Epidermal melanocyte (primary cell): ENCODE measurements around the gene MYO10.
"Not testable (repeated sequence)": the region's sequence is repeated elsewhere in the genome, so short reads cannot be mapped to it uniquely, and the experiment has no call there.

Source experiments
- DNase-seq: peaks from one replicate; pipeline ENCODE4 v3.0.0; 2011; ENCODE audit warnings: low spot score; ENCODE audit not compliant: insufficient read length

MYO10 gene

DNA sequence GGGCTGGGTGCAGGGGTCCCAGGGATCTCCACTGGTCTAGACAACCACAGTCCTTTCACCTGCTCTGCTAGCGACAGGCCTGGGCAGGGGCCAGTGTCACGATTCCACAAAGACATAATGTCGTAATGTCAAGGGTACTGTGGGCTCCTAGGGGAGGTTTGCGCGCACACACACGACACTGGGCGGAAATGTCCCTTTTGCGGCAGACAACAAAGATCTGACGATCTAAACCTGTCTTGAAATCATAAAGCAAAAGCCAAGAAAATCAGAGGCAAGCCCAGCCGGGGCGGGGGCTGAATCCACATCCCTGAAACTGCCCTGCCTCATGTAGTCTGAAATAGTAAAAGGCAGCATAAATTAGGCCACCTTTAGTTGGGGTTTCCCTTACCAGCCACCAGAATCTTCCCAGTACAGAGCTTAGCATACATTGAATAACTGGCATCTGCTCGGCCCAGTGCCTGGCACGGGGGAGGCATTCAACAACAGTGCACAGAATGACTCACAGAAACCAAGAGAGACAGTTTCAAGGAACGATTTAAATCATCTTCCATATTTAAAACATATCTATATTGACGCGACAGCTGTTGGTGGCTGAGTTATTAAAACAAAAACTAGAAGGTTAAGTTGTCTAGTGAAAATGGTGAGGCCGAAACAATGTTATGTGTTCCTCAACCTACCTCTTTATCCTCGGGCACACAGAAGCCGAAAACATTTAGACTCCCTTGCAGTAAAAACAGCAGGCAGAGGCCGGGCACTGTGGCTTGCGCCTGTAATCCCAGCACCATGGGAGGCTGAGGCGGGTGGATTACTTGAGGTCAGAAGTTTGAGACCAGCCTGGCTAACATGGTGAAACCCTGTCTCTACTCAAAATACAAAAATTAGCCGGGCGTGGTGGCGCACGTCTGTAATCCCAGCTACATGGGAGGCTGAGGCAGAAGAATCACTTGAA, 151.0 kb downstream of the MYO10 start:
- no peak for DNase-seq

- DNase-seq = no peak
Observed at GRCh38 chr5:16784088-16784487, 152.0 kb downstream of the MYO10 start.

- DNase-seq = no peak
Observed at GRCh38 chr5:16781828-16782626, 154.1 kb downstream of the MYO10 start.

GRCh38 chr5:16780325-16780724, 155.8 kb downstream of the MYO10 start:
- DNase-seq = no peak

DNA sequence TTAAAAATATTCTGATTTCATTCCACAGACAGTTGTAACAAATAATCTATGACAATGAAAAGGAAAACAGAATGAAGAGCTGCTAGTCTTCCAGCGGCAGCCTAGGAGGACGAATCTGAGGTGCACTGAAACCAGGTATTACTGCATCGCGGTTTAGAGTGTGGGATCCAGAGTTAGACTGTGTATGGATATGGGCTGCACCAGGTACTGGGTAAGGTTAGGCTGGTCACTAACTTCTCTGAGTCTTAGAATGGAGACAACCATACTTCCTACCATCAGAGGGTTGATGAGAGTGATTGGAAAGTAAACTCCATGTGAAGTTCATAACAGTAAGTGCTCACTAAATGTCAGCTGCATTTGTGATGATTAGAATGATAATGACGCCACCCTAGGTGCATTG, 158.7 kb downstream of the MYO10 start:
- DNase-seq = no peak

GRCh38 chr5:16776611-16777251, 159.4 kb downstream of the MYO10 start:
- DNase-seq = no peak

DNA sequence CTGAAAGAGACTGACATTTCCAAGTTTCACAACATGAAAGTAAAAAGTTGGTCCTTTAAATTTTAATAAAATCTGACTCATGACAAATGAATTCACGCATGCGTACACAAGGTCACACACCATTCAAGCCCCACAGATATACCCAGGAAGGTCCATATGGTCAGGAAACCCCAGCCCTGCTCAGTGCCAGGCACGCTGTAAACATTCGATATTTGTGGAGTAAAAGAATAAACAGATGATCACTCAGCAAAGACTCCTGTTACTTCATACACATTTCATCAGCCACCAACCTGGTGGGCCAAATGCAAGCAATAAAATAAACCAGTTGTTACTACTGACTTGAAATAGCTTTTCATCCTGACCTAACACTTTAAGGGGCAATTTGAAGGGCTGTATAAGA, 161.3 kb downstream of the MYO10 start:
- no peak for DNase-seq

- DNase-seq = no peak
Observed at GRCh38 chr5:16773991-16774390, 162.1 kb downstream of the MYO10 start.

DNA sequence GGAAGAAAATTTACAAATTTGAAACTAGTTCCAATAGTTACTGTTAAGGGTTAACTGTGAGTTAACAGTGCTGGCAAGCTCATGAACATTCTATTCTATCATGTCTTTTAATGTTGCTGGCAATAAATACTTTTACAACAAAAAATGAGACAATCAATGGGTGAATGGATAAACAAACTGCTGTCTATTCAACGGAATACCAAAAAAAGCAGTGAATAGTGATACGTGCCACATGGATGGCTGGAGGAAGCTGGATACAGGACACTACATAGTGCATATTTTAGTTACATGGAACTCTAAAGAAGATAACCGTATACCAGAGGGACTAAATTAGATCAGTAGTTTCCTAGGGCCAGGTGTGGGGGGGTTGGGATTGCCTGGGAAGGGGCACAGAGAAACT, 163.5 kb downstream of the MYO10 start:
- no peak for DNase-seq

GRCh38 chr5:16768184-16768583, 167.9 kb downstream of the MYO10 start:
- no peak for DNase-seq

- no peak for DNase-seq
Observed at GRCh38 chr5:16763211-16763610, 172.9 kb downstream of the MYO10 start.

GRCh38 chr5:16759147-16759773, 176.8 kb downstream of the MYO10 start:
- no peak for DNase-seq

DNA sequence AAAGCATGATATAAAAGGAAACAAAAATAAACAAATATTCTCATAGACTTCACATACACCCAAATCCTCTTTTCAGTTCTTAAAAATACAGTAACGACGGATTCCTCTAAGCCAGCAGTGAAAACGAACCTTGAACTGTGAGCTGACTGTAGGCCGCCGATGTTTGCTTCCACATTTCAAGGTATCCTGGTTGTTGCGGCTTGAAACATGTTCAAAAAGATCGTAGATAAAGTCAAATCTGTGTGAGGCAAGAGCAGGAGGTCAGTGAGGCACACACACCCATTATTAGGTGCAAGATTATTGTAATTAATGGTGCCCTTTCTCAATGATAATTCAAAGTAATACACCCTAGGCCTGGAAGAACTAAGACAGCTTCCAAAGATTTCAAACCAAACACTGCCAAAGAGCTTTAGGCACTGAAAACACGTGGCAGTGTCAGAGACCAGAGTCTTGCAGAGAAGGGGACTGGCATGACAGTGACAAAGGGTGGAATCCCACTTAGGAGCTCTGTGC, 178.0 kb downstream of the MYO10 start:
- no peak for DNase-seq

DNA sequence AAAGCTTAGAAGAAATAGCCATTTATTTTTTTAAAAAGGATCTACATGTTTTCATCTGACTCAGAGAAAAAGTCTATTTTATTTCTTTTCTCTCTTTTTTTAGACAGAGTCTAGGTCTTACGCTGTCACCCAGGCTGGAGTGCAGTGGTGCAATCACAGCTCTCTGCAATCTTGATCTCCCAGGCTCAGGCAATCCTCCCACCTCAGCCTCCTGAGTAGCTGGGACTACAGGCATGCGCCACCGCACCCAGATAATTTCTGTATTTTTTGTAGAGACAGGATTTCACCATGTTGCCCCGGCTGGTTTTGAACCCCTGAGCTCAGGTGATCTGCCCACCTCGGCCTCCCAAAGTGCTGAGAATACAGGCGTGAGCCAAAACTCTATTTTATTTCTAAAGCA, 178.5 kb downstream of the MYO10 start:
- DNase-seq = not testable (repeated sequence)

GRCh38 chr5:16757146-16757545, 178.9 kb downstream of the MYO10 start:
- no peak for DNase-seq

- no peak for DNase-seq
Observed at GRCh38 chr5:16756692-16757091, 179.4 kb downstream of the MYO10 start.

- no peak for DNase-seq
Observed at GRCh38 chr5:16755641-16756040, 180.4 kb downstream of the MYO10 start.

DNA sequence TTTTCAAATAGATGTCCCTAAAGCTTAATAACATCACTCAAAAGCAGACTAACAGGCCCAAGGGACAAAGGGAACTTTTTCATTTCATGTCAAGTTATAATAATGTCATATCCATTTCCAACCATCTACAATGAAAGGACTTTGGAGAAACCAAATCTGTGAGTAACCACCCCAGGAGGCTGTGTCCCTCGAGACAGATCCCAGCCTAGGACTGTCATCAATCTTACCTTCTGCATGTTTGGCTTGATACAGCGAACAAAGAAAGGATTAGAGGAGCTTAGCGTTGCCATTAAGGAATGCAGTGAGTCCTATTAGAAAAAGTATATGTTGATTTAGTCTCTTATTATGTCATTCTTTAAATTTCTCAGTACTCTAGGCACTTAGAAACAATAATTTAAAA, 181.5 kb downstream of the MYO10 start:
- no peak for DNase-seq

- DNase-seq = no peak
Observed at GRCh38 chr5:16754086-16754485, 182.0 kb downstream of the MYO10 start.

- no peak for DNase-seq
Observed at GRCh38 chr5:16750445-16750844, 185.6 kb downstream of the MYO10 start.

- no peak for DNase-seq
Observed at GRCh38 chr5:16749626-16750025, 186.5 kb downstream of the MYO10 start.
